Karpas-422 (cell line): ENCODE results near the gene UCN2. TPM values are rescaled to one million over a fixed set of nuclear protein-coding genes. Genes with fewer than 3 reads are reported as not detected.

Experiments
- DNase-seq: peaks from one replicate; pipeline ENCODE4 v3.0.0-alpha.2; 2015
- H2AFZ ChIP-seq: fragments of 200-600 bp; sonication (generic); 2 replicates; pipeline ENCODE4 v1.6.1; 2014; ENCODE audit warnings: antibody characterized with exemption, low read length, mixed read lengths
- H3K27ac ChIP-seq: fragments of 200-600 bp; sonication (generic); 2 replicates; pipeline ENCODE4 v1.5.1; 2014; ENCODE audit warnings: mild to moderate bottlenecking, low read length, moderate library complexity
- H3K27me3 ChIP-seq: fragments of 200-600 bp; sonication (generic); 2 replicates; pipeline ENCODE4 v1.6.1; 2014; ENCODE audit warnings: low read length, mixed read lengths
- H3K36me3 ChIP-seq: fragments of 200-600 bp; sonication (generic); 2 replicates; pipeline ENCODE4 v1.6.1; 2014; ENCODE audit warnings: low read length, mixed read lengths; ENCODE audit not compliant: insufficient read depth
- H3K4me1 ChIP-seq: fragments of 200-600 bp; sonication (generic); 2 replicates; pipeline ENCODE4 v1.6.1; 2014; ENCODE audit warnings: mild to moderate bottlenecking, low read length, mixed read lengths
- H3K4me2 ChIP-seq: fragments of 200-600 bp; sonication (generic); 2 replicates; pipeline ENCODE4 v1.6.1; 2014; ENCODE audit warnings: low read length, low read depth, mild to moderate bottlenecking; ENCODE audit not compliant: poor library complexity, severe bottlenecking
- H3K4me3 ChIP-seq: fragments of 200-600 bp; sonication (generic); 2 replicates; pipeline ENCODE4 v1.5.1; 2014; ENCODE audit warnings: mild to moderate bottlenecking, antibody characterized with exemption, low read length, mixed read lengths
- H3K79me2 ChIP-seq: fragments of 200-600 bp; sonication (generic); 2 replicates; pipeline ENCODE4 v1.6.1; 2014; ENCODE audit warnings: mild to moderate bottlenecking, low read length, mixed read lengths
- H3K9ac ChIP-seq: fragments of 200-600 bp; sonication (generic); 2 replicates; pipeline ENCODE4 v1.6.0; 2014; ENCODE audit warnings: low read length
- H3K9me2 ChIP-seq: fragments of 200-600 bp; sonication (generic), shearing (Covaris generic); replicated peaks from 2 replicates; pipeline ENCODE4 v1.6.0; 2014; ENCODE audit warnings: mild to moderate bottlenecking, low read length, moderate library complexity; ENCODE audit not compliant: insufficient read depth
- H3K9me3 ChIP-seq: fragments of 300-700, 200-600 bp; sonication (generic); 2 replicates; pipeline ENCODE4 v1.6.1; 2014; ENCODE audit warnings: low read length, mixed read lengths
- H4K20me1 ChIP-seq: fragments of 200-600 bp; sonication (generic); 2 replicates; pipeline ENCODE4 v1.6.1; 2014; ENCODE audit warnings: mild to moderate bottlenecking, antibody characterized with exemption, low read length, low read depth; ENCODE audit not compliant: insufficient read depth
- total RNA-seq: library from RNA; depleted of rRNA; stranded (reverse); fragments of >200 nt; shearing (Covaris generic); gene quantifications from 2 replicates; pipeline ENCODE4 v1.2.3, GENCODE V29; 2014; ENCODE audit warnings: low replicate concordance

Gene UCN2
- total RNA-seq, 1 experiment from 2014 or later = not detected

GRCh38 chr3:48599077-48599501 lies 35.5 kb upstream of the UCN2 start:
- H3K36me3 ChIP-seq = peaks cover 8% of the 10 kb centered on the region
- no peaks in the 10 kb centered on the region for H4K20me1 ChIP-seq
- no peak overlapping the region for H3K9ac ChIP-seq
- no peak overlapping the region for H2AFZ ChIP-seq
- H3K79me2 ChIP-seq = no peaks in the 10 kb centered on the region
- DNase-seq = no peak
- H3K4me3 ChIP-seq = no peak overlapping the region
- H3K4me2 ChIP-seq = no peak overlapping the region
- H3K27ac ChIP-seq = no peak overlapping the region
- H3K4me1 ChIP-seq = no peaks in the 10 kb centered on the region
- H3K9me3 ChIP-seq = no peaks in the 10 kb centered on the region
- H3K27me3 ChIP-seq = no peaks in the 10 kb centered on the region
- no peaks in the 10 kb centered on the region for H3K9me2 ChIP-seq

- Histone ChIP-seq H3K4me2 (no peak overlapping the region), H3K36me3 (peaks cover 4% of the 10 kb centered on the region; the same call in 1 of the 2 replicates), H3K4me3 (no peak overlapping the region), H3K27ac (no peak overlapping the region), H3K9me3 (no peaks in the 10 kb centered on the region), H3K4me1 (no peaks in the 10 kb centered on the region), H3K9ac (no peak overlapping the region), H4K20me1 (no peaks in the 10 kb centered on the region), H3K79me2 (no peaks in the 10 kb centered on the region), H2AFZ (no peak overlapping the region), H3K9me2 (no peaks in the 10 kb centered on the region), H3K27me3 (no peaks in the 10 kb centered on the region)
- no peak for DNase-seq
These were observed 34.9 kb upstream of the UCN2 start for GRCh38 chr3:48598323-48599076.

DNA sequence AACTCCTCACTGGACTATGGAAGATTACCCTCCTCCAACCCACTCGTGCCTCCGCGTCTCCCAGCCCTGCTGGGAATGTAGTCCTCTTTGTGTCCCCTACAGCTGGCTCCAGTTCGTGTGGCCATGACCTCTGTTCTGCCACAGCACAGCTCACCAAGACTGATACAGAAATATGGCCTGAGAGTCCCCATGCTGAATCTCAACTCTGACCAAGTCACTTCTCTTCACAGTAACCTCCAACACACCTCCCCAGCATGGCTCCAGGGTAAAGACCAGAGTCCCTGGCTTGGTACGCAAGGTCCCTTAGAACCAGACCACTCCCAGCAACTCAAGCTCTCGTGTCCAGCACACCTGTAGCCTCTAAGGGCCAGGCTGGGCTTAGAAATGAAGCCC lies 33.8 kb upstream of the UCN2 start:
- Histone ChIP-seq H3K27me3 (no peaks in the 10 kb centered on the region), H3K9ac (no peak overlapping the region), H4K20me1 (no peaks in the 10 kb centered on the region), H3K4me1 (no peaks in the 10 kb centered on the region), H3K9me3 (no peaks in the 10 kb centered on the region), H3K9me2 (no peaks in the 10 kb centered on the region), H3K79me2 (no peaks in the 10 kb centered on the region), H3K36me3 (peaks cover 4% of the 10 kb centered on the region; the same call in 1 of the 2 replicates), H3K27ac (no peak overlapping the region), H2AFZ (no peak overlapping the region), H3K4me2 (no peak overlapping the region), H3K4me3 (no peak overlapping the region)
- DNase-seq = no peak

GRCh38 chr3:48596676-48597407 lies 33.3 kb upstream of the UCN2 start:
- no peaks in the 10 kb centered on the region for H3K27me3 ChIP-seq
- peaks cover 4% of the 10 kb centered on the region; the same call in 1 of the 2 replicates for H3K36me3 ChIP-seq
- no peak overlapping the region for H3K9ac ChIP-seq
- no peak overlapping the region for H3K4me3 ChIP-seq
- no peaks in the 10 kb centered on the region for H3K79me2 ChIP-seq
- no peak overlapping the region for H3K4me2 ChIP-seq
- H3K27ac ChIP-seq = no peak overlapping the region
- no peak overlapping the region for H2AFZ ChIP-seq
- H3K9me2 ChIP-seq = no peaks in the 10 kb centered on the region
- H4K20me1 ChIP-seq = no peaks in the 10 kb centered on the region
- DNase-seq = no peak
- H3K4me1 ChIP-seq = no peaks in the 10 kb centered on the region
- H3K9me3 ChIP-seq = no peaks in the 10 kb centered on the region

DNA sequence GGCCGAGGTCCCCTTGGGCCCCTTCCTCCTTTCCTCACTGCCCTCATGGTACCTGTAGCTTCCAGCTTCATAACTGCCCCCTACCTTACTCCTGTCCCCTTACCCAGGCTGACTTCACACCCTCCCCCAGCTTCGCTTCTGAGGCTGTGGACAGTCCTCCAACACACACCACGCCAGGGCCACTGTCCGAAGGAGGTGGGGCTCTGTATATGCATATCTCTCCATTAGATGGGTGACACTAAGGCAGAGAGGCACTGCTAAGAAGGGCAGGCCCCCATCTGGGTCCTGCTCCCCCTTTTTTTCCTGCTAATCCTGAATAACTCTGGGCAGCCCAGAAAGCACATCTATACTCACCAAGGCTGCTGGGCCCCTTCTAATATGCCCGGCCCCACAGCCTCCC lies 32.6 kb upstream of the UCN2 start:
- no peak for DNase-seq
- Histone ChIP-seq H2AFZ (no peak overlapping the region), H3K9ac (no peak overlapping the region), H3K27me3 (no peaks in the 10 kb centered on the region), H3K4me1 (no peaks in the 10 kb centered on the region), H3K4me2 (no peak overlapping the region), H4K20me1 (no peaks in the 10 kb centered on the region), H3K9me2 (no peaks in the 10 kb centered on the region), H3K79me2 (no peaks in the 10 kb centered on the region), H3K9me3 (no peaks in the 10 kb centered on the region), H3K36me3 (no peaks in the 10 kb centered on the region), H3K4me3 (no peak overlapping the region), H3K27ac (no peak overlapping the region)

DNA sequence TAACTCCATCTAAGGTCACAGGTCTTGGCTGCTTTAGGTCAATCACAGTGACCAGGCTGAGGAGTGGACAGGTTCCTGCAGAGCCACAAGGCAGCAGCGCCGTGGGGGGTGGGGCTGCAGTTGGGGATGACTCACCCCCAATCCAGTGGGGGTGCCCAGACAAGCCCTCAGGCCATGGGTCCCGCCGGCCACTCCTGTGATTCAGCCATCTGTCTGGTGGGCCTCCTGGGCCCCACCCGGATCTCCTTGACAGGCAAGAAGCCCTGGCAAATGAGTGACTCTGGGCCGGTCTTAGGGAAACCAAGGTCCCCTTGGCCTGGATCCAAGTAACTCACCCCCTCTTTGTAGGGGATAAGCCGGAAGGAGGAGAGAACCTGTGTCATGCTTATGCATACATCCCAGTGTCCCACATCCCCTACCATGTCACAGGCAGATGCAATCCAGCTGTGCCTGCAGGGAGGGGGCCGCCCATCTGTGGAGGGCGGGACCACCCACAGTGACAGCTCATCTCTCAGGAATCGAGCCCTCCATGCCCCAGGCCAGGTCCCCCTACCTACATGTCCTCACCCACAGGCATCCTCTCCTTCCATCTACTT lies 32.0 kb upstream of the UCN2 start:
- no peak overlapping the region for H3K27ac ChIP-seq
- H2AFZ ChIP-seq = no peak overlapping the region
- peak; percentile 58 for DNase-seq
- H3K36me3 ChIP-seq = no peaks in the 10 kb centered on the region
- H3K9ac ChIP-seq = no peak overlapping the region
- no peaks in the 10 kb centered on the region for H3K9me3 ChIP-seq
- H3K79me2 ChIP-seq = no peaks in the 10 kb centered on the region
- H3K4me3 ChIP-seq = no peak overlapping the region
- no peaks in the 10 kb centered on the region for H3K27me3 ChIP-seq
- H3K4me2 ChIP-seq = no peak overlapping the region
- no peaks in the 10 kb centered on the region for H3K4me1 ChIP-seq
- no peaks in the 10 kb centered on the region for H3K9me2 ChIP-seq
- H4K20me1 ChIP-seq = no peaks in the 10 kb centered on the region

DNA sequence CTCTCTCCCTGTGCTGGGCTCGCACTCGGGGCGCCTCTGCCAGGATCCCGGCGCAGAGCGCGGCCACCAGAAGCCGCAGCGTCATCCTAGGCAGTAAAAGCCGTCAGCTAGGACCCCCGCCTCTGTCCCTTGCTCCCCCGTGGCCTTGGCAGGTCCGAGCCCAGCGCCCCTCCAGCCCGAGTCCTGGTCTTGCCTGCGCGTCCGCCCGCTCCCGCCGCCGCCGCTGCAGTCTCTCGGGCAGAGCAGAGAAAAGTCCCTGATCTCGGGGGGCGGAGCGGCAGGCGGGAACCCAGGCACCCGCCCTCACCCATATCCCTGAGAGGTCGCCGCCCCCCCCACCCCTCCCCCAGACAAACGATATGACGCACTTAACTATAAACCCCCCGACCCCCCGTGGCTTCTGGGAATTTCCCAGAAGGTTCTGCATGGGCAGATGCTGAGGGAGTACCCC lies 31.5 kb upstream of the UCN2 start, which contains the start of gene COL7A1:
Gene COL7A1, minus strand, starts transcription at position 255 of the 451 bp plus-strand sequence. Its CDS starts 170 bp downstream, at position 85.
- H3K9me2 ChIP-seq = no peaks in the 10 kb centered on the region
- H3K79me2 ChIP-seq = no peaks in the 10 kb centered on the region
- H3K36me3 ChIP-seq = no peaks in the 10 kb centered on the region
- DNase-seq = no peak
- H3K4me3 ChIP-seq = no peak within 1 kb of the TSS
- H4K20me1 ChIP-seq = no peaks in the 10 kb centered on the region
- H3K9ac ChIP-seq = no peak within 1 kb of the TSS
- H3K9me3 ChIP-seq = no peaks in the 10 kb centered on the region
- H2AFZ ChIP-seq = no peak within 1 kb of the TSS
- no peak within 1 kb of the TSS for H3K4me2 ChIP-seq
- no peak within 1 kb of the TSS for H3K27ac ChIP-seq
- no peaks in the 10 kb centered on the region for H3K4me1 ChIP-seq
- no peaks in the 10 kb centered on the region for H3K27me3 ChIP-seq

DNA sequence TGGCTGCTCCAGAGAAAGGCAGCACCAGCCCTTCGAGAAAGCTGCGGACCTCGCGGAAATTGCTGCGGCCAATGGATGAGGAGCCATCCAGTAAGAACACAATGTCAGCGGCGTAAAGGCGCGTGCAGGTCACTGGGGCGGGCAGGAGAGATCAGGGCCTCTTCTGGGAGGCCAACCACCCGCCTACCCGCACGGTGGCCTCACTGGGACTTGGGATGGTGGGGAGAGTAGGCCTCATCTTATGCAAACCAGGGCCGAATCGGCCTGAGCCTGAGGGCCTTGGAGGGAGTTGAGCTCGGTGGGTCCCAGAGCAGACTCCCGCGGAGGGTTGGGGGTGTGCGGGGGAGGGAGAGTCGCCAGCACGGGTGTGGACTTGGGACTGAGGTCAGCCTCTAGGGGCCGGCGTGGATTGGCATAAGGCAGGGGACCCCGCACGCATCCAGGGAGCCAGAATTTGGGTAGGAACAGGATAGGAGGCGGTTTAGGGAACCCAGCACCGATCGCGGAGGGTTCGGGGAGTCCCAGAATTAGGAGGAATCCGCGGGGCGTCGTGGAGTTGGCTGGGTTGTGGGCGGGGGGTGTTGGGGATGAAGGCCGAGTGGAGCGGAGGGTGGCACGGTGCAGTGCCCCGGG lies 31.0 kb upstream of the UCN2 start:
- no peaks in the 10 kb centered on the region for H3K27me3 ChIP-seq
- H3K9ac ChIP-seq = no peak overlapping the region
- H3K4me1 ChIP-seq = no peaks in the 10 kb centered on the region
- H4K20me1 ChIP-seq = no peaks in the 10 kb centered on the region
- no peak overlapping the region for H3K27ac ChIP-seq
- H3K36me3 ChIP-seq = no peaks in the 10 kb centered on the region
- H3K9me3 ChIP-seq = no peaks in the 10 kb centered on the region
- no peak overlapping the region for H2AFZ ChIP-seq
- no peak overlapping the region for H3K4me3 ChIP-seq
- H3K4me2 ChIP-seq = no peak overlapping the region
- H3K9me2 ChIP-seq = no peaks in the 10 kb centered on the region
- H3K79me2 ChIP-seq = no peaks in the 10 kb centered on the region
- no peak for DNase-seq
